Hepatocyte (in vitro differentiated cells): ENCODE data around the gene LIMS1. TPM values are rescaled to one million over a fixed set of nuclear protein-coding genes. Genes with fewer than 3 reads are reported as not detected.

Experiments used
- DNase-seq: peaks from one replicate; pipeline ENCODE4 v3.0.0-alpha.2; 2016; ENCODE audit warnings: low spot score
- H2AFZ ChIP-seq: fragments of 200-600 bp; sonication (generic); 2 replicates; pipeline ENCODE4 v1.6.0; 2016; ENCODE audit warnings: antibody characterized with exemption, mild to moderate bottlenecking
- H3K27ac ChIP-seq: fragments of 200-600 bp; sonication (generic); 2 replicates; pipeline ENCODE4 v1.5.1; 2016; ENCODE audit warnings: mild to moderate bottlenecking
- H3K27me3 ChIP-seq: fragments of 200-600 bp; sonication (generic); 2 replicates; pipeline ENCODE4 v1.6.1; 2016
- H3K36me3 ChIP-seq: fragments of 200-600 bp; sonication (generic); replicated peaks from 2 replicates; pipeline ENCODE4 v1.5.1; 2016; ENCODE audit warnings: low read depth; ENCODE audit not compliant: insufficient read depth
- H3K4me1 ChIP-seq: fragments of 200-600 bp; sonication (generic); 2 replicates; pipeline ENCODE4 v1.5.1; 2016; ENCODE audit warnings: mild to moderate bottlenecking, moderate library complexity; ENCODE audit not compliant: insufficient read depth
- H3K4me2 ChIP-seq: fragments of 200-600 bp; sonication (generic); 2 replicates; pipeline ENCODE4 v1.6.0; 2016
- H3K4me3 ChIP-seq: fragments of 200-600 bp; sonication (generic); 2 replicates; pipeline ENCODE4 v1.5.1; 2016; ENCODE audit warnings: mild to moderate bottlenecking
- H3K79me2 ChIP-seq: fragments of 200-600 bp; sonication (generic); 2 replicates; pipeline ENCODE4 v1.6.0; 2017; ENCODE audit warnings: mild to moderate bottlenecking
- H3K9me2 ChIP-seq: fragments of 200-600 bp; sonication (generic); replicated peaks from 2 replicates; pipeline ENCODE4 v1.6.0; 2017; ENCODE audit warnings: mild to moderate bottlenecking; ENCODE audit not compliant: insufficient read depth
- H3K9me3 ChIP-seq: fragments of 200-600 bp; sonication (generic); 2 replicates; pipeline ENCODE4 v1.5.1; 2016; ENCODE audit warnings: low read depth, mild to moderate bottlenecking
- H4K20me1 ChIP-seq: fragments of 200-600 bp; sonication (generic); 2 replicates; pipeline ENCODE4 v1.6.0; 2016; ENCODE audit warnings: mild to moderate bottlenecking; ENCODE audit not compliant: insufficient read depth, poor library complexity, severe bottlenecking
- CTCF ChIP-seq: fragments of 200-600 bp; sonication (generic); IDR thresholded peaks from 2 replicates; pipeline ENCODE4 v1.5.1; 2016; ENCODE audit warnings: antibody characterized with exemption, mild to moderate bottlenecking; ENCODE audit not compliant: poor library complexity
- EZH2 ChIP-seq: fragments of 200-600 bp; sonication (generic); IDR thresholded peaks from 2 replicates; pipeline ENCODE4 v1.6.1; 2016; ENCODE audit warnings: antibody characterized with exemption, mild to moderate bottlenecking, borderline replicate concordance
- EZH2phosphoT487 ChIP-seq: fragments of 200-600 bp; sonication (generic); IDR thresholded peaks from one replicate; pipeline ENCODE4 v1.6.1; 2018; ENCODE audit warnings: antibody characterized with exemption, mild to moderate bottlenecking, low read depth, moderate library complexity; ENCODE audit not compliant: unreplicated experiment, severe bottlenecking
- WGBS: methylation state at CpG from one replicate; pipeline ENCODE4 v1.1.6; 2016; ENCODE audit warnings: low lambda C conversion rate; ENCODE audit errors: missing lambda C conversion rate; 5-methylcytosine and 5-hydroxymethylcytosine counted together
- polyA plus RNA-seq: library from polyadenylated mRNA; unstranded; fragments of >200 nt; fragmentation: Nextera tagmentation; extraction: Ambion mirVana; gene quantifications from 2 replicates; pipeline ENCODE4 v1.2.1, GENCODE V29; 2016
- total RNA-seq: library from RNA; depleted of rRNA; stranded (reverse); fragments of >200 nt; gene quantifications from 2 replicates; pipeline ENCODE4 v1.2.3, GENCODE V29; 2014

Gene LIMS1
- total and polyA plus RNA-seq, 2 experiments from 2014 or later: 40.0 to 102 TPM

DNA sequence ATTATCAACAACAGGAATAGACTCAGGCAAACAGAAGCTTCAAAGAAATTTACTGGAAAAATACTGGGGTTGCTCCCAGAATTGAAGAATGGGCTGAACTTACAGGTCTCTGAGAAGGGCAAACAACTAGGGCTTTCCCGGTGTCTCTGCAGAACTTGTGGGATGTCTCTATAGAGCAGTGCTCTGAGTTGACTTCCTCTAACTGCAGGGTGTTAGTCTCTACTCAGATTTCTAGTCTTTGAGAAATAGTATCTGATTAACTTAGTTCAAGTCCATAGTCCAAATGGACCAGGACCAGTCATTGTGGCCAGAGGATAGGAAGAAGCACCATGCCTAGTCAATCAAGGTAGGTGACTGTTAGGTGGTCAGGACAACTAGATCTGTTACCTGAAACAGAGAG lies 45.8 kb downstream of the LIMS1 start:
- no peak for TF ChIP-seq EZH2
- TF ChIP-seq EZH2phosphoT487: no peak
- no peak for TF ChIP-seq CTCF
- Histone ChIP-seq H3K79me2 (peaks cover 82% of the 10 kb centered on the region), H3K4me3 (no peak overlapping the region), H3K9me2 (no peaks in the 10 kb centered on the region), H3K27me3 (no peaks in the 10 kb centered on the region), H3K4me2 (no peak overlapping the region), H3K27ac (peak overlapping the region; percentile 23), H3K9me3 (no peaks in the 10 kb centered on the region), H3K4me1 (peaks cover 13% of the 10 kb centered on the region), H4K20me1 (peaks cover 5% of the 10 kb centered on the region), H3K36me3 (no peaks in the 10 kb centered on the region), H2AFZ (no peak overlapping the region)
- WGBS: 82% methylated on average over 1 of the region's 1 CpG
- no peak for DNase-seq

DNA sequence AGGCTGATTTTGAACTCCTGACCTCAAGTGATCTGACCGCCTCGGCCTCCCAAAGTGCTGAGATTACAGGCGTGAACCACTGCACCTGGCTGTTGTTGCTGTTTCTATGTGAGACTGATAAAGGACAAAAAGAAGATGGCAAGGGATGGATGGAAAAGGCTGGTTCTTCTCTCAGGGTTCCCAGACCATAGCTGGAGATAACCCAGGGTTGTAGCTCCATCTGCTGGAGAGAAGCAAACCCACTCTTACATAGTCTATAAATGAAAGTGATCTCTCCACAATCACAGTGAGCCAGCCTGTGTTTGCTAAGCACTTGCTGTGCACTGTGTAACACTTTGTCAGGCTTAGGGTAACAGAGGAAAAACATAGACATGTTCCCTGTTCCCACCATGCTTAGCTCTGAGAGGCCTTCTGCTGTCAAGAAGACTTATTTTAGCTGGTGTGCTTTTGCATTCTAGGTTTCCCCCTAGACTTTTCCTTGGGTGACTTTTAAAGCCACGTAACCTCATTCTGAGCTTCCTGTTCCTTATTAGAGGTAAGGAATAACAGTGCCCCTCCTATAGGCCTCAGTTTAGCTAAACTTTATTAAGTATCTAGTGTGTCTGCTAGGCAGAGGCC lies 49.7 kb downstream of the LIMS1 start:
- Histone ChIP-seq H3K79me2 (peaks cover 73% of the 10 kb centered on the region), H3K9me3 (no peaks in the 10 kb centered on the region), H3K4me3 (no peak overlapping the region), H3K36me3 (no peaks in the 10 kb centered on the region), H2AFZ (no peak overlapping the region), H3K9me2 (no peaks in the 10 kb centered on the region), H4K20me1 (no peaks in the 10 kb centered on the region), H3K27ac (peak overlapping the region; percentile 12), H3K4me1 (peaks cover 26% of the 10 kb centered on the region), H3K27me3 (no peaks in the 10 kb centered on the region), H3K4me2 (no peak overlapping the region)
- peak; percentile 88 for DNase-seq
- no peak for TF ChIP-seq EZH2phosphoT487
- peak; percentile 75 for TF ChIP-seq CTCF
- WGBS: 50% methylated on average over 4 of the region's 4 CpGs

- peaks cover 74% of the 10 kb centered on the region for H3K79me2 ChIP-seq
- H3K4me1 ChIP-seq: peaks cover 33% of the 10 kb centered on the region
- no peaks in the 10 kb centered on the region for H4K20me1 ChIP-seq
- H3K4me3 ChIP-seq: no peak overlapping the region
- no peaks in the 10 kb centered on the region for H3K9me2 ChIP-seq
- 75% methylated on average over 4 of the region's 4 CpGs for WGBS
- H3K4me2 ChIP-seq: no peak overlapping the region
- no peaks in the 10 kb centered on the region for H3K27me3 ChIP-seq
- H3K36me3 ChIP-seq: no peaks in the 10 kb centered on the region
- H3K27ac ChIP-seq: no peak overlapping the region
- no peaks in the 10 kb centered on the region for H3K9me3 ChIP-seq
- DNase-seq: no peak
- H2AFZ ChIP-seq: no peak overlapping the region
- no peak for TF ChIP-seq EZH2
- no peak for TF ChIP-seq CTCF
- no peak for TF ChIP-seq EZH2phosphoT487
These were observed 51.2 kb downstream of the LIMS1 start for GRCh38 chr2:108585436-108585835.

- DNase-seq: no peak
- Histone ChIP-seq H3K4me2 (no peak overlapping the region), H3K27me3 (no peaks in the 10 kb centered on the region), H3K9me2 (no peaks in the 10 kb centered on the region), H3K36me3 (no peaks in the 10 kb centered on the region), H3K9me3 (no peaks in the 10 kb centered on the region), H4K20me1 (no peaks in the 10 kb centered on the region), H3K4me1 (peaks cover 33% of the 10 kb centered on the region), H3K4me3 (no peak overlapping the region), H3K79me2 (peaks cover 79% of the 10 kb centered on the region), H2AFZ (no peak overlapping the region), H3K27ac (peak overlapping the region; percentile 80)
- no peak for TF ChIP-seq CTCF
- TF ChIP-seq EZH2: no peak
- no peak for TF ChIP-seq EZH2phosphoT487
- 91% methylated on average over 7 of the region's 7 CpGs for WGBS
These were observed 51.8 kb downstream of the LIMS1 start for GRCh38 chr2:108586116-108586515.
